Astrocyte (in vitro differentiated cells and primary cell): Measurements from ENCODE around the gene KCND2. TPM values are rescaled to one million over a fixed set of nuclear protein-coding genes. Genes with fewer than 3 reads are reported as not detected.
A peak's percentile ranks its signal among the peaks of the same experiment; 100 is the strongest.
"Not testable (repeated sequence)": the region's sequence is repeated elsewhere in the genome, so short reads cannot be mapped to it uniquely, and the experiment has no call there.

ENCODE experiments used
- DNase-seq: peaks from one replicate; pipeline ENCODE4 v3.0.0-alpha.2; 2010; ENCODE audit warnings: low read depth
- FAIRE-seq: peaks from 2 replicates; lab custom pipeline; 2011; peaks lifted over from hg19 to GRCh38; lab: Jason Lieb, UNC
- H2AFZ ChIP-seq: 2 replicates; pipeline ENCODE4 v1.6.0; 2012; ENCODE audit warnings: low read depth, low read length, inconsistent platforms
- H3K27ac ChIP-seq: 2 replicates; pipeline ENCODE4 v1.5.1; 2011; ENCODE audit warnings: low read depth, low read length, inconsistent platforms
- H3K27me3 ChIP-seq: 2 replicates; pipeline ENCODE4 v1.6.0; 2011; ENCODE audit warnings: low read length, inconsistent platforms; ENCODE audit not compliant: insufficient read depth
- H3K36me3 ChIP-seq: 2 replicates; pipeline ENCODE4 v1.5.1; 2011; ENCODE audit warnings: low read length, inconsistent platforms; ENCODE audit not compliant: insufficient read depth
- H3K4me1 ChIP-seq: 2 replicates; pipeline ENCODE4 v1.5.1; 2011; ENCODE audit warnings: low read length, inconsistent platforms; ENCODE audit not compliant: insufficient read depth
- H3K4me2 ChIP-seq: 2 replicates; pipeline ENCODE4 v1.6.0; 2012; ENCODE audit warnings: low read length, inconsistent platforms
- H3K4me3 ChIP-seq: 2 replicates; pipeline ENCODE4 v1.5.1; 2011; ENCODE audit warnings: low read depth, mild to moderate bottlenecking, low read length, inconsistent platforms; ENCODE audit not compliant: insufficient read depth
- H3K79me2 ChIP-seq: 2 replicates; pipeline ENCODE4 v1.6.0; 2012; ENCODE audit warnings: mild to moderate bottlenecking, low read length, inconsistent platforms; ENCODE audit not compliant: insufficient read depth
- H3K9ac ChIP-seq: 2 replicates; pipeline ENCODE4 v1.6.0; 2012; ENCODE audit warnings: mild to moderate bottlenecking, low read length, inconsistent platforms
- H3K9me3 ChIP-seq: 2 replicates; pipeline ENCODE4 v1.5.1; 2012; ENCODE audit warnings: low read depth, mild to moderate bottlenecking, low read length, inconsistent platforms; ENCODE audit not compliant: insufficient read depth
- H4K20me1 ChIP-seq: 2 replicates; pipeline ENCODE4 v1.6.0; 2012; ENCODE audit warnings: low read length, inconsistent platforms; ENCODE audit not compliant: insufficient read depth
- H3K27ac Mint-ChIP-seq: one replicate; pipeline ENCODE4 v1.8.0; 2021; ENCODE audit warnings: mild to moderate bottlenecking, mixed read lengths; ENCODE audit not compliant: unreplicated experiment
- H3K27me3 Mint-ChIP-seq: one replicate; pipeline ENCODE4 v1.8.0; 2021; ENCODE audit warnings: low read depth, mixed read lengths; ENCODE audit not compliant: unreplicated experiment
- H3K36me3 Mint-ChIP-seq: one replicate; pipeline ENCODE4 v1.8.0; 2021; ENCODE audit warnings: low read depth, mixed read lengths; ENCODE audit not compliant: unreplicated experiment
- H3K4me1 Mint-ChIP-seq: one replicate; pipeline ENCODE4 v1.8.0; 2021; ENCODE audit warnings: low read depth, mixed read lengths; ENCODE audit not compliant: unreplicated experiment
- H3K4me3 Mint-ChIP-seq: one replicate; pipeline ENCODE4 v1.8.0; 2021; ENCODE audit warnings: mild to moderate bottlenecking, moderate library complexity, mixed read lengths; ENCODE audit not compliant: unreplicated experiment
- H3K9me3 Mint-ChIP-seq: one replicate; pipeline ENCODE4 v1.8.0; 2021; ENCODE audit warnings: mild to moderate bottlenecking, mixed read lengths; ENCODE audit not compliant: unreplicated experiment
- EZH2 ChIP-seq: IDR thresholded peaks from 2 replicates; pipeline ENCODE4 v1.6.1; 2012; ENCODE audit warnings: mild to moderate bottlenecking, low read length, inconsistent platforms; ENCODE audit not compliant: insufficient read depth
- total RNA-seq: library from RNA; stranded (reverse); gene quantifications from 2 replicates; pipeline ENCODE4 v1.2.1, GENCODE V29; 2021
- TF ChIP-seq, protein P1 (sequence below): IDR thresholded peaks from 2 replicates; pipeline ENCODE4 v1.5.1; 2011; ENCODE audit warnings: low read depth, mild to moderate bottlenecking, inconsistent platforms, low read length, moderate library complexity; ENCODE audit not compliant: insufficient read depth

KCND2 gene
- total RNA-seq, 1 donor from 2014 or later: 0.30 TPM

DNA sequence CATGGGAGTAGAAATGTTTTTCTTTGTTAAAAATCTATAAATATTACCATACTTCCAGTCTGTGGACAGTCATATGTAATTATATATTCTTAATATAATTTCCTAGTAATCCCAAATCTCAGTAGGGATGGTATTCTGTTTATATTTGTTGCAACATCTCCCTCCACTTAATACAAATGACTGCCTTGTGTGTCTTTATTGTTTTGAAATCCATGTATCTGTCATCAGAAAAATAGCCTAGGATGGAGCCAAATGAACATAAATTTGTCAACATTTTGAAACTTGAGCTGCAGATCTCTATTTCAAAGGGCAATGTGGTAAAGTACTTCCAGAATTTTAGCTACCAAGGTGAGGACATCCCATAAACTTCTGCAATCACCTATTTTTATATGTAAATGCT, 294.2 kb downstream of the KCND2 start:
- H3K36me3 ChIP-seq: no peaks in the 10 kb centered on the region
- H3K27ac ChIP-seq: no peak overlapping the region
- H3K27ac Mint-ChIP-seq: no peak overlapping the region
- H3K9me3 ChIP-seq: no peaks in the 10 kb centered on the region
- no peaks in the 10 kb centered on the region for H3K4me1 ChIP-seq
- no peak for DNase-seq
- H3K4me3 Mint-ChIP-seq: no peak overlapping the region
- TF ChIP-seq, protein P1, sequence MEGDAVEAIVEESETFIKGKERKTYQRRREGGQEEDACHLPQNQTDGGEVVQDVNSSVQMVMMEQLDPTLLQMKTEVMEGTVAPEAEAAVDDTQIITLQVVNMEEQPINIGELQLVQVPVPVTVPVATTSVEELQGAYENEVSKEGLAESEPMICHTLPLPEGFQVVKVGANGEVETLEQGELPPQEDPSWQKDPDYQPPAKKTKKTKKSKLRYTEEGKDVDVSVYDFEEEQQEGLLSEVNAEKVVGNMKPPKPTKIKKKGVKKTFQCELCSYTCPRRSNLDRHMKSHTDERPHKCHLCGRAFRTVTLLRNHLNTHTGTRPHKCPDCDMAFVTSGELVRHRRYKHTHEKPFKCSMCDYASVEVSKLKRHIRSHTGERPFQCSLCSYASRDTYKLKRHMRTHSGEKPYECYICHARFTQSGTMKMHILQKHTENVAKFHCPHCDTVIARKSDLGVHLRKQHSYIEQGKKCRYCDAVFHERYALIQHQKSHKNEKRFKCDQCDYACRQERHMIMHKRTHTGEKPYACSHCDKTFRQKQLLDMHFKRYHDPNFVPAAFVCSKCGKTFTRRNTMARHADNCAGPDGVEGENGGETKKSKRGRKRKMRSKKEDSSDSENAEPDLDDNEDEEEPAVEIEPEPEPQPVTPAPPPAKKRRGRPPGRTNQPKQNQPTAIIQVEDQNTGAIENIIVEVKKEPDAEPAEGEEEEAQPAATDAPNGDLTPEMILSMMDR: no peak
- TF ChIP-seq EZH2: no peak
- H3K27me3 ChIP-seq: no peaks in the 10 kb centered on the region
- no peak overlapping the region for H3K9ac ChIP-seq
- H3K79me2 ChIP-seq: no peaks in the 10 kb centered on the region
- H3K4me2 ChIP-seq: no peak overlapping the region
- no peaks in the 10 kb centered on the region for H3K27me3 Mint-ChIP-seq
- no peak for FAIRE-seq
- no peaks in the 10 kb centered on the region for H3K4me1 Mint-ChIP-seq
- H2AFZ ChIP-seq: no peak overlapping the region
- no peaks in the 10 kb centered on the region for H3K36me3 Mint-ChIP-seq
- no peaks in the 10 kb centered on the region for H4K20me1 ChIP-seq
- H3K4me3 ChIP-seq: no peak overlapping the region
- H3K9me3 Mint-ChIP-seq: no peaks in the 10 kb centered on the region

DNA sequence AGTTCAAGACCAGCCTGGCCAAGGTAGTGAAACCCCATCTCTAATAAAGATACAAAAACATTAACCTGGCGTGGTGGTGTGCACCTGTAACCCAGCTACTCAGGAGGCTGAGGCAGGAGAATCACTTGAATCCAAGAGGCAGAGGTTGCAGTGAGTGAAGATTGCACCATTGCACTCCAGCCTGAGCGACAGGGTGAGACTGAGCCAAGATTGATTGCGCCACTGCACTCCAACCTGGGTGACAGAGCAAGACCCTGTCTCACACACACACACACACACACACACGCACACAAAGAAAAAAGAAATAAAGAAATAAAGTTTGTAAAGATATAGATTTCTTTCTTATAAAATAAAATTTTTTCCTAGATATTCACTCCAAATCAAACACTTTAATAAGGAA, 305.7 kb downstream of the KCND2 start:
- H3K79me2 ChIP-seq, H3K27me3 Mint-ChIP-seq, H3K4me1 ChIP-seq, H3K36me3 ChIP-seq, H3K4me2 ChIP-seq, H3K9me3 ChIP-seq, H3K27me3 ChIP-seq, H2AFZ ChIP-seq, H3K4me3 Mint-ChIP-seq, DNase-seq, FAIRE-seq, H4K20me1 ChIP-seq, H3K36me3 Mint-ChIP-seq, H3K27ac Mint-ChIP-seq, H3K4me3 ChIP-seq, H3K9me3 Mint-ChIP-seq, H3K9ac ChIP-seq, H3K27ac ChIP-seq: not testable (repeated sequence)
- H3K4me1 Mint-ChIP-seq: peaks cover 11% of the 10 kb centered on the region

DNA sequence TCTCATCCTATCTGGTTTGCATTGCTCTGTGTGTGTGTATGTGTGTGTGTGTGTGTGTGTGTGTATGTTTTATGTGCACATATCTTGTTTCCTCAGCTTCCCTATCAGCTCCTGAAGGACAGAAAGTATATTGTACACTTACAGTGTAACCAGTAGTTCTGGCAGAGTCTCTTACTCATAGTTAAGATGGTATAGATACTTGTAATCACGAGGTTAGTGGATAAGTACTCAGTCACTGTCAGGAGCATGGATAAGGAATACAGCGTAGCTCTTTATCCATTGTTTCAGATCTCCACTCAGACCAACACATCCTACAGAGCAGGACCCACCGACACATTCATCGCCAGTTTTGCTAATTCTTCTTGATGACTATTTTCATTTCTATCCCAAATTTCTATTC, 309.9 kb downstream of the KCND2 start:
- no peaks in the 10 kb centered on the region for H3K36me3 Mint-ChIP-seq
- H4K20me1 ChIP-seq: no peaks in the 10 kb centered on the region

More for the DNA sequence above, 309.9 kb downstream of the KCND2 start:
- DNase-seq (peak; percentile 20), FAIRE-seq (no peak)
- no peaks in the 10 kb centered on the region for H3K27me3 ChIP-seq
- no peak overlapping the region for H3K9ac ChIP-seq
- H3K36me3 ChIP-seq: no peaks in the 10 kb centered on the region
- Mint-ChIP-seq H3K27ac (peak overlapping the region; percentile 93), H3K4me3 (no peak overlapping the region), H3K27me3 (no peaks in the 10 kb centered on the region), H3K9me3 (no peaks in the 10 kb centered on the region), H3K4me1 (peaks cover 33% of the 10 kb centered on the region)
- TF ChIP-seq, protein P1: no peak
- TF ChIP-seq EZH2: no peak
- no peak overlapping the region for H3K4me3 ChIP-seq
- H3K79me2 ChIP-seq: no peaks in the 10 kb centered on the region
- H2AFZ ChIP-seq: no peak overlapping the region
- H3K4me2 ChIP-seq: no peak overlapping the region
- peaks cover 12% of the 10 kb centered on the region for H3K4me1 ChIP-seq
- H3K9me3 ChIP-seq: no peaks in the 10 kb centered on the region
- no peak overlapping the region for H3K27ac ChIP-seq
